Stimulated activated CD4-positive, alpha-beta T cell treated with anti-CD3 and anti-CD28 coated beads, Interleukin-1b, Interleukin-23, amount 100 ng/mL, for 1 hour (primary cell): Measurements from ENCODE around the gene DDAH2.

Experiments
- DNase-seq, 2 donors: peaks; one replicate each; pipeline ENCODE4 v3.0.0-alpha.2; 2020; ENCODE audit warnings: low read depth in 2 of 2

DDAH2 gene

DNA sequence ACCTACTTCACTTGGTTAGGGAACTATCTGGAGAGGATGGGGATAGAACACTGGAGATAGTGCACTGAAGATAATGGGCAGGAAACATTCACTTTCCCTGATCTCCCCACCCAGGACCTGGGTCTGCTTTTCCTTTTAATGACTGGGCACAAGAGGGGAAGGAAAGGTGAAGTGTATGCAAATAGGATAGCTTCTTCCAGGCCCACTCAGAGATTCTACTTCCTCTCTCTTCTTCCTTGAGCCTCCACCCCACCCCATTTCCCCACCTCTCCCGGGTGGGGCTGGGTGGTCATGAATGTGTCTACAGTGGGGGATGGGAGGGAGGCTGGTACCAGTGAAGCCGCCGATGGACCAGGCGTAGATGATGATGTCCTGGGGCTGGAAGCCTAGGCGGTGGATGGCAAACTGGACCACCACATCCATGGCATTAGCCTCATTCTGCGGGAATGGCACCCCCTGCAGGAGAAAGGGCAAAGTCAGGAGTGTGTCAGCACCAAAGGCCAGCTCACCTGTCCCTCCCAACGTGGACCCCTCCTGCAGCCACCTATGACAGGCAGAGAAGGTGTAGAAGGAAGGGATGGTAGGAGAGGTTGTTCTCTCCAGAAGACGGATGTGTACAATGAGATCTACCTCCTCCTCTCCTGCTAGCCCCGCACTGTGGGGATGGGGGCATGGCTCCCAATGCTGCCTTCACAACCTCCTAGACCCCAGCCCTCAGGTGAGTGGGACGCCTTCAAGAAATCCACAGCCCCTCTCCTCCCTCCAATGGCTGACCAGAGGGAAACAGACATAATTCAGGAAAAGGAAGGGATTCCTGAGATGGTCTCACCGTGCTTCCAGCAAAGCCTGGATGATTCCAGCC is 39.6 kb downstream of the DDAH2 start:
- no peak for DNase-seq

DNA sequence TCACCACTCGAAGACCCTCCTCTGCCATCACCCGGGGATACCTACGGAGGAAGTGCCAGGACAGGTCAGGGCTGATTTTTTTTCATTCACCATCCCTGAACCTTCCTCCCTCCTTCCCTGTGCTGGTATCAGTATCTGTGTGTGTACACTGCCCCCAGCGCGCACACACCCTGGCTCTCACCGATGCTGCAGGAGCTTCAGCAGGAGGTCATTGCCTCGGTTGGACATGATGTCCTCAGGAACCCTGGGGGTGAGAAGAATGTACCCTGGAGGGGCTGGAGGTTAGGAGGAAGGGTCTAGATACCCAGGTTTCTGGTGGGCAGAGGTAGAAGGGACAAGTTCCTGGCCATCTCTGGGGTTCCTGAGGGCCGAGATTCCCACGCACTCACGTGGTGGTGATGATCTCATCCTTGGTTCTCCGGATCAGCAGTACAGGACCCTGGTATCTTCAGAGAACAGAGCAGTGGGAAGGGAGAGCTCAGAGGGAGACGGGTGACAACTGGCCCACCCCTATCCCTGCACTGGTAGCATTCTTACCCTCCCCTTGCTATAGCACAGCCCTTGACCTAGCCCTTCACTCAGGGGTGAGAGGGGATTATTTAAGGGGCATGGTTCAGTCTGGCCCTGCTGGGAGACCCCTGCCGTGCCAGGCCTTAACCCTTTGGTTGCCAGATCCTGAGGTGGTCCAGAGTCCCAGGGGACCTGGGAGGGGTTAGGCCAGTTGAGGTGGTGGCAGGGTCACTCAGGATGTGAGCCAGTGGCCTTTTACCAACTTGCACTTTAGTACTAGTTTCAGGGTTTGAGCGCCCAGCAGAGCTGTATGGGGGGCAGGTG is 41.0 kb downstream of the DDAH2 start:
- DNase-seq = no peak

DNA sequence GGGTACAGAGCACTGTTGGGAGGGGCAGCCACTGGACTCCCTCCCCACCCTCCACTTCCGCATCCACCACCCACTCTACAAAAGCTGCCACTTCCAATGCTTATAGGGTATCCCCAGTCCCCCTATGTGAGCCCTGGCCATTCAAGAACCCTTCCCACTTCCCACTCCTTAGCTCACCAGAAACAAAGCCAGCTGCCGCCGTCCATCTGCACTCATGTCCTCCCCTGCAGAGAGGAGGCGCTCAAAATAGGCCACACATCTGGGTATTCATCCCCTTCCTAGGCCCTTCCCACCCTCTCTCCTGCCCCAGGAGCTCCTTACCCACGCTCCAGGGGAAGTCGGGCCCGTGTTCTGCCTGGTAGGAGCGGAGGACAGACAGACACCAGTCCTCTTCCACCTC is 41.8 kb downstream of the DDAH2 start:
- no peak for DNase-seq

GRCh38 chr6:31686483-31686882 is 42.6 kb downstream of the DDAH2 start:
- no peak for DNase-seq

DNA sequence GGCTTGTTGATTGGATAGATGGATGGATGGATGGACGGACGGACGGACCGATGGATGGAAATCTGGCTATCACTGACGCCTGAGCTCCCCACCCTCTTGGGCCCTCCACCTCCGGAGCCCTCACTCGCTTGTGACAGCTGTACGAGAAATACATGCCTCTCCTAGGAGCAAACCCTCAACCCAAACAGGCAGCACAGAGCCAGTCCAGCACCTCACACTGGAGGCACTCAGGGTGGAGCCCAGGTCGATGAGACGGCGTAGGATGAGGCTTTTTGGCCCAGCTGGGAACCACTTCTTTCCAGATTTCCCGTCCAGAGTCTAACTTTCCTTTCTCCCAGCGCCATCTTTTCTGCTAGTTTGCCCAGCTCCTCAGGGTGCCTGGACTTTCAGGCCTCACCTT is 45.5 kb downstream of the DDAH2 start:
- DNase-seq = no peak

DNA sequence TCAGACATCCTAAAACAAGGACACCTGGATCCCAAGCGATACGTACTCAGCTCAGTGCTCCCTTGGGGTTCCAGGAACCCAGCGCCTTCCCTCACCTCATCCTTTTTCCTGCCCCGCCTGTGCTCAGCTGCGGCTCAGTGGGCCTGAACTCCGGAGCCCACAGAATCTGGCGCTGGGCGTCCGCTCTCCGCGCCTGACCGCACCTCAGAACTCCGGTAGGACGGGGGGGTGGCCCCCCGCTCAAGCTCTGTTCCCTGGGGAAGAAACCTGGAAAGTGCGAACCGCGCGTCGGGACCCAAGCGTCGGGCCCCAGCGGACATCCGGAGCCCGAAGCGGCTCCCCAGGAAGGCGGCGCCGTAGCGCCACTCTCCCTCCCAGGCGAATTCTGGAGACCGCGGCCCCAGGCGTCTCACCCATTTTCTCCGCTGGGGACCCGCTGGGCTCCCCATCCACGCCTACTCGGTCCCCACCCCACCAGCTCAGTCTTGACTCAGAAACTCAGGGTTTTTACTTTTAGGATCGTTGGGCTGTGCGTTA is 47.9 kb downstream of the DDAH2 start:
- no peak for DNase-seq

GRCh38 chr6:31680226-31681134 is 48.6 kb downstream of the DDAH2 start, which contains the start of gene LY6G5C:
Gene LY6G5C, minus strand, starts transcription at chr6:31681067. Its CDS starts 694 bp downstream, at chr6:31680373.
- peak in 1 of 2 donors; percentile 35 for DNase-seq

DNA sequence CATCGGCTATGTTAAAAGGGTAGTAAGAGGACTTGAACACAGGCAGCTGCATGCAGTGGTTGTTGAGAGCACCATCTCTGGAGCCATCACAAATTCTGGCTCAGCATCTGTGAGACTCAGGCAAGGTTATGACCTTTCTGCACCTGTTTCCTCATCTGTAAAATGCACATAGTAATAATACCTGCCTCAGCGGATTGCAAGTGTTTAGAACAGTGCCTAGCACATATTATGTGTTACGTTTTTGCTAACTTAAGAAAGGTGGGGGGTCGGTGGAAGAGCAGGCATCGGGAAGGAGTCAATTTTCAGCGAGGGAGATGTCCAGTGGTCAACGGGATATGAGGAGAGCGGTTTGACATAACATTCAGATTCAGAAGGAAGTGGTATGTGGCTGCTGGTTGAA is 51.1 kb downstream of the DDAH2 start:
- no peak for DNase-seq
